GM19395 (cell line): ENCODE measurements around the gene DGUOK.

Experiments
- ATAC-seq: cut with Tn5 transposase; IDR thresholded peaks from one replicate; pipeline ENCODE4 v1.9.1; 2021; ENCODE audit warnings: mild to moderate bottlenecking, moderate library complexity; ENCODE audit not compliant: unreplicated experiment

Gene DGUOK

DNA sequence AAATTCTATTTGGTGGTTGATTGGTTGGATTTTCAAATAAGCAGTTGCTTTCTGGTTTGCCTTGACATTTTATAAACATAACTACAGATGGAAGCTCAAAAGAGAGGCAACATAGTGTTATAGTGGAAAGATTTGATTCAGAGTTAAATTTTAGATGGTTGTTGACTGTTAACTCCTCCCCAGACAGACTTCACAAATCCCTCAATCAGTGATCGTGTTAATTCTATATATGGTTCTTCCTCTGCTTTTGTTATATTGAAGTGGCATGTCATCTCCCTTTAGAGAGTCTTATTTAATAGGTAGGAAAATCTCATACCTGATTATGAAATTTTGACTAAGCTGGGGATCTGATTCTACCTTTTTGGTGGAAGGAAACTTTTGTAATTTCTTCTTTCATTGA lies 19.5 kb downstream of the DGUOK start:
- ATAC-seq = no peak

DNA sequence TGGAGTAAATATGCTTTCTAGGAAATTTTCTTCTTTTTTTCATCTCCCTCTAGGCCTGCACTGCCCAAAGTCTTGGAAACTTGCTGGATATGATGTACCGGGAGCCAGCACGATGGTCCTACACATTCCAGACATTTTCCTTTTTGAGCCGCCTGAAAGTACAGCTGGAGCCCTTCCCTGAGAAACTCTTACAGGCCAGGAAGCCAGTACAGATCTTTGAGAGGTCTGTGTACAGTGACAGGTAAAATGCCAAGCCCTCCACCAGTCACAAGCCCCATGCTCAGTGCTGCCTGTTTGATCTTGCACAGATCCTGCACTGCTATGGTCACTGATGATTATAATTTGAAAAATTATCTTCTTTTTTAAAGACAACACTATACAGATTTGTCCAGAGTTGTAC lies 20.0 kb downstream of the DGUOK start:
- no peak for ATAC-seq

DNA sequence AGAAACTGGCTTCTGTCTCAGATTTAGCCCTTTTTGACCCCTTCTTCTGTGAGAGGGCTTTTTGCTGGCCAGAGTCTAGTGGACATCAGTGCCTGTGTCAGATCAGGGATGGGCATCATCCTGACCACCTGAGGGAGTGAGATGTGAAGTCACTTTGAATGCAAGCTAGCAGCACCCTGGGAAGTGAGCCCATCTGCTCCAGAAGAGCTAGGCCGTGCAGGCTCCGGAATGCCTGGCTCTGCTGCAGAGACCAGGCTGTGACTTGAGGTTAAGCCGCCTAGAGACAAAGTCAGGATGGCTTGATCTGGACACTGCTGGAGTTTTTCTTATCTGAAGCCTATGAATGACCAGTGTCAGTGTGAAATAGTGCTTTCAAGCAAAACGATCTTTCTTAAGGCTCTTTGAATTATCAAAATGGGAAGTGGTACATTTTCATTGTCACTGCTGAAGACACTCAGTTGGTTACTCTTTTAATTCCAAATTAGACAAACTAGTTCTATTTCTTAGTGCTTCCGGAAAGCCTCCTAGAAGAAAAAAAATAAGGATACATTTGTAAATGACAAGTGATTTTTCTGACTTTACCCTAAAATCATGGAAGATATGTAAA lies 20.8 kb downstream of the DGUOK start:
- ATAC-seq = no peak

DNA sequence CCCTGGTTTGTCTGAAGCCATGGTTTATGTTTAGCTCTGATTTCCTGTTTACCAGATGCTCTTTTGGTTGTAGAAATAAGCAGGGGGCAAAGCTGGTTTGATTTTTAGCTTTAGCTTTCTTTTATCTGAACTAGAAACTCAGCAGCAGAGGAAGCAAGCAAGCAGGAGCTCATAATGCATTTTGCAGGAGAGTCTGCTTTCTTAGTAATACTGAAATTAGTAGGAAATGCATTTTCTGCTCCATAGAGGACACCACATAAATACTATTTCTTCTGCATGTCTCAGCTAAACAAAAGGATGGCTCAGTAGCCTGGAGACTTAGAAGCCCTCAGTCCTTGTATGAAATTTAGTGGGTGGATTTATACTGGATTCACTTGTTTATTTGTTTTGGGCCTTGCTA lies 23.1 kb downstream of the DGUOK start:
- no peak for ATAC-seq

DNA sequence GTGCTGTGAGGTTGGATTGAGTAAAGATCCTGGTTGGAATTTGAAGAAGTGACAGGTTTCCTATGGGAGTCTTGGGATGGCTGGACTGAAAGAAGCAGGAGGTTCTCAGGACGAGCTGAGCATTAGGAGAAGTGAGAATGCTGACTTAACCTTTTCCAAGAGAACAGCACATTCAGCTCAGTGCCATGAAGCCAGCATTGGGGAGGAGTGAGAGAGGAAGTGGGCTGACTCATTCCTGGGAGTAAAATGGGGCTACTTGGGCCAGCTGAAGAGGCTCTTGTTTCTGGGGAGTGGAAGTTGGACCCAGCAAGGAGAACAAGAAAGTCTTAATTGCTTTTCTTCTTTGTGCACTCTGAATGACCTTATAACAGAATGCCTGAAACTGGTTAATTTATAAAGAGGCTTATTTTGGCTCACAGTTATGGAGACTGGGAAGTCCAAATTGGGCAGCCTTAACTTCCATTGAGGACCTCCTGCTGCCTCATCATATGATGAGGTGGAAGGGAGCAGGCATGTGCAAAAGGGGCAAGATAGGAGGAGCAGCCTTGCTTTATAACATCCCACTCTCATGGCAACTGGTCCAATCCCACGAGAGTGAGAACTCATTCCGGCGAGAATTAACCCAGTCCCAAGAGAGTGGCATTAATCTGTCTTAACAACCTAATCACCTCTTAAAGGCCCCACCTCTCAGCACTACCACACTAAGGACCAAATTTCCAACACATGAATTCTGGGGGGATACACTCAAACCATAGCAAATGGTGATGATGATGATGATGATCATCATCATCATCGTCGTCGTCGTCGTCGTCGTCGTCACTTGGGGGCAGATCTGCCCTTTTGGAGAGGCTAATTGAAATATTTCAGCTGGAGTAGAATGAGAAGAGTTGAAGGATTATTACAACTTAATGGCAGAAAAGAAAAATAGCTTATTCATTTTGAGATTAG lies 26.1 kb downstream of the DGUOK start:
- no peak for ATAC-seq

DNA sequence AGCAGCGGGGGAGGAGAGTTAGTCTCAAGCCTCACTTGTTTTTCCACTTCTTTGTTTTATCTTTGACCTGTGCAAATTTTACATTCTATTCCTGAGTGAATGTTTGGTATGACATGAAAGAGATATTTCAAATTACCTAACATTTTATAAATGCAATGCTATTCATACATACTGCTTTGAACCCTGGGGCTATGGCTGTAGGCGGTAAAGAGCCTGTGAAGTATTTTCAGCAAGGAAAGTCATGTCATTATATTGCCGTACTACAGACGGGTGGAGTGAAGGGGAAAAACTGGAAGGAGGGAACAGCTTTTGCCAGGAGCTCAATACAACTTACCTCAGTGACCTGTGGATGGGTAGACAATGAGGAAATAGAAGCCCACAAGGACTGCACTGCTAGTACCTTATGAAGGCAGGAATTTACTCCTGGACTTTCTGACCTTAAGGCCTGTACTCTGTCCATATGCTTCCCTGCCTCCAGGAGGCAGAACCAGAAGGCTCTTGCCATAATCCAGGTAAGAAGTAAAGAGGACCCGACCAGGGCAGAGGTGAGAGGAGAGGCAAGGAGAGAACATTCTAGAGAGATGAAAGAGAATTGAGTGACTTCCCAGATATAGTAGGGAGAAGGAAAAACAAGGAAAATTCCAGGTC lies 29.7 kb downstream of the DGUOK start:
- no peak for ATAC-seq

DNA sequence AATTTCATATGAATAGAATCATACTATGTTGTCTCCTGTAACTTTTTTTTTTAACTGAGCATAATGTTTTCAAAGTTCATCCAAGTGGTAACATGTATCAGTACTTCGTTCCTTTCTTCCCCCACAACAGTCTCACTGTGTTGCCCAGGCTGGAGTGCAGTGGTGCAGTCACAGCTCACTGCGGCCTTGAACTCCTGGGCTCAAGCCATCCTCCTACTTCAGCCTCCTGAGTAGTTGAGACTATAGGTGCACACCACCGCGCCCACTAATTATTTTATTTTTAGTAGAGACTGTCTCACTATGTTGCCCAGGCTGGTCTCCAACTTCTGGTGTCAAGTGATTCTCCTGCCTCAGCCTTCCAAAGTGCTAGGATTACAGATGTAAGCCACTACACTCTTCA lies 34.6 kb downstream of the DGUOK start:
- no peak for ATAC-seq

DNA sequence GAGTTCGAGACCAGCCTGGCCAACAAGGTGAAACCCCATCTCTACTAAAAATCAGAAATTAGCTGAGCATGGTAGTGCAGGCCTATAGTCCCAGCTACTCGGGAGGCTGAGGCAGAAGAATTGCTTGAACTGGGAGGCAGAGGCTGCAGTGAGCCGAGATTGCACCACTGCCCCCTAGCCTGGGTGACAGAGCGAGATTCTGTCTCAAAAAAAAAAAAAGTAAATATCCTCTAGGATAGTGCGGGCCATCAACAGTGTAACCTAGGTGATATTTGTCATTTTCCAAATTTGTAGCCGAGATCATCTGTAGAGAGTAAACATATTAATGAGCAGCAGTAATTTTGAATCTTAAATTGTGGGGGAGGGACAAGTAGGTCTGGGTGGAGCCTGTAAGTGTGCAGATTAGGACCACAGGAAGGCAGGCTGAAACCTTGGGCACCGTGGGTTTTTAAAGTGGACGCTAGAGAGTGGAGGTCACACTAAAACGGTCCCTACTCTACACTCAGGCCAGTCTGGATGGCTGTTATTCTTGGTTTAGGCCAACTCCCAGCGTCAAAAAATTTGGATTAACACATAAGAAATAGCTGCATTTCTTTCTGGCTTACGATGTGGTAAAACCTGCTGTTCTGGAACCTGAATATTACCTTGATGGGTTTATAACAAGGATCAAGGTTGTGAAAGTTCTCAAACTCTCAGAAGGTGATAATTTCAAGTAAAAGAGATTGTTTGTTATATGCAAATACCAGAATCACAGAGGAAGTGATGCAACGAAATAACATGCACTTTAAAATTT lies 35.3 kb downstream of the DGUOK start:
- ATAC-seq = no peak

DNA sequence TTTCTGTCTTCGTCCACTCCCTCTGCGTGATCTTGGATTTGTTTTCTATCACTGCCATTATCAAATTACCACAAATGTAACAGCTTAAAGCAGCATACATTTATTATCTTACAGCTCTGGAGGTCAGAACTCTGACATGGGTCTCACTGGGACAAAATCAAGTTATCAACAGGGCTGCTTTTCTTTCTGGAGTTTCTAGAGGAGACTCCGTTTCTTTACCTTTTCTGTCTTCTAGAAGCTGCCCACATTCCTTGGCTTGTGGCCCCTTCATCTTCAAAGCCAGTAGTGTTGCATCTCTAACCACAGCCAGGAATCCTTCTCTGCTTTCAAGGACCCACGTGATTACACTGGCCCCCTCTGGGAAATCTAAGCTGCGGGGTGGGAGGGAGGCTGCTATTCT lies 36.1 kb downstream of the DGUOK start:
- no peak for ATAC-seq

DNA sequence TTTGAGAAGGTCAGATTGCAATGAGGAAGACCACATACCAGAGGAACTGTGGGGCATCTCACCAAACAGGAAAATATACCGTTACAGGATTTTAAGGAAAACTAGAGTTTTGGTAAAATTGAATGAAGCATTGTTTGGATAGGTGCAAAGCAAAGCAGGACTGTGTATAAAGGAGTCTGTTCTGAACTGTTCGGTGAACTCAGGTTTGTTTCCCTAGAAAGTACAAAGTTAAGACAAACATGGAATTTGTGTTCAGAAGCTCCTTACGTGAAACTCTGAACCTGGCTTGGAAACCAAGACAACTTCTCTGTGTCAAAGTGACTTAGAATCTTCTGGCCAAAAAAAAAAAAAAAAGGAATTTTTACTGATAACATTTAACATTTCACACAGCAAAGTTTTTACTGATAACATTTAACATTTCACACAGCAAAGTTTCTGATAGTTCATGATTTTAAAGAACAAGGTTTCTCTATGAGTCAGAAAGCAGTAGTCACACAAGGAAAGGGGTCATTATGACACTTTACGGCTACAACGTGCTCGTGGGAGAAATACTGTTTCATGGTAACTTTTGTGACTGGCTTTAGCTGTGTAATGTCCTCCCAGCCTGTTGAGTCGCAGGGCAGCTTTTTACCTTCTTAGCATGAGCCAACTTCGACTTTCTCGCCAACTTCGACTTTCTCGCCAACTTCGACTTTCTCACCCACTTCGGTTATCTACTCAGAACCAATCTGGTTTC lies 36.9 kb downstream of the DGUOK start:
- peak; percentile 63 for ATAC-seq

DNA sequence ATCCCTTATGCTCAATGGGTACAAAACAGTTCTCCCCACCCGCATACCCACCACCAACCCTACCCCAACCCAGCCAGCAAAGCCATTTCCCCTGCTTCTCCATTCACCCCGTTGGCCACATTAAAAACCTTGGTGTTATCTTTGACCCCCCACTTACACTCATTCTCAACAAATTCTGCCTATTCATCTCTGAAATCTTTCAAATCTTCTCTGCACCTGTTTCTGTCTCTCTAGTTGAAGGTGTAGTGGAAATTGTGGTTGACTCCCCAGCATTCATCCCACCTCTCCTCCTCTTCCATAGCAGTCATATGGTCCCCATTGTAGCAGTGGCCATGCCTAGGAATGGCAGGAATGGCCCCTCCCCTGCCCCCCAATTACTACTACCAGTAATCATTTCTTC lies 37.5 kb downstream of the DGUOK start:
- ATAC-seq = no peak

DNA sequence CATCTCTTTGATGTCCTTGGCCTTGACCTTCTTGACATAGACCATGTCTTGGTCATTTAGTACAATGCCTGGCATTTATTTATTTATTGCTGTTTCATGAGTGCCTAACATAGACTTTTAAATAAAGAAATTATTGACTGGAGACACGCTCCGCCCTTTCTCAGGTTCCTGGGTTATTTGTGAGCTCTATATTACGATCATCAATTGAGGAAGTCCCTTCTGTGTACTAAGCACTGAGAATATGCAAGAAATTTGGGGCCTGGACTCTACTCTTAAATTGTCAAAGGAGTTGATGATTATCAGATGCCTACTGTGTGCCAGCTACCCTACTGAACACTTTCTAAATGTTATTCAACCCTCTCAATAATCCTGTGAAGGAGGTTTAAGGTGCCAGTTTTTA lies 38.4 kb downstream of the DGUOK start:
- no peak for ATAC-seq

DNA sequence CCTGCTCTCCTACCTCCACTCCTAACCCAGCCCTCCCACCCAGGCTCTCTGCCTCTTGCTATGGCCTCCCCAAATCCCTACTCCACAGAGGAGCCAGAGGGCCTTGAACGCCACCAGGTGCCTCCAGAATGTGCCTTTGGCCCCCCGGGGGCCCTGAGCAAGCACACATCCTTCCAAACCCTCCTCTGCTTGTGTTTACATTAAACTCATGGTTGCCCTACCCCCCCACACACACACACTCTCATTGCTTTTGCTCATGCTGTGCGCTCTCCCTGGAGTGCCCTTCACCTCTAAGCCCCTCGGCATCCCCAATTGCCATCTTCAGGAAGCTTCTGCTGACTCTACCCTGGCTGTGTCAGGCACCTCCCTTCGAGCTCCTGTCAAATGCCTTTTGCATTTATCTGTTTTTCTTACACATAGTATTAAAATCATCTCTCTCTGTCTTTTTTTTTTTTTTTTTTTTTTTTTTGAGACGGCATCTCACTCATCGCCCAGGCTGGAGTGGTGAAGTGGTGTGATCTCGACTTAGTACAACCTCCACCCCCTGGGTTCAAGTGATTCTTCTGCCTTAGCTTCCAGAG lies 41.8 kb downstream of the DGUOK start:
- no peak for ATAC-seq

DNA sequence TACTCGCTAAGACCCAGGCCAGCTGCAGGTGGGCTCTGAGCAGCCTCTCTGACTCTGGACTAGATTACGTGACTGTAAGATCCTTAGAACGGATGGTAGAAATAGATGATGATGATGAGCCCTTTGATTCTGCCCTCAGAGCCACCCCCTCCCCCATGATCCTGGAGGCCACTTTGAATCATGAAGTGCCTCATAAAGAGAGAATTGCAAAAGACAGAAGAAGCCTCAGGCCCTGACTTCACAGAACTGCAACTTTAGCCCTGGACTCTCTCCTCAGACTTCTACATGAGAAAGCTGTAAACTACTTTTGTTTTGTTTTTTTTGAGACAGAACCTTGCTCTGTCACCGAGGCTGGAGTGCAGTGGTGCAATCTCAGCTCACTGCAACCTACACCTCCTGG lies 42.7 kb downstream of the DGUOK start:
- no peak for ATAC-seq

DNA sequence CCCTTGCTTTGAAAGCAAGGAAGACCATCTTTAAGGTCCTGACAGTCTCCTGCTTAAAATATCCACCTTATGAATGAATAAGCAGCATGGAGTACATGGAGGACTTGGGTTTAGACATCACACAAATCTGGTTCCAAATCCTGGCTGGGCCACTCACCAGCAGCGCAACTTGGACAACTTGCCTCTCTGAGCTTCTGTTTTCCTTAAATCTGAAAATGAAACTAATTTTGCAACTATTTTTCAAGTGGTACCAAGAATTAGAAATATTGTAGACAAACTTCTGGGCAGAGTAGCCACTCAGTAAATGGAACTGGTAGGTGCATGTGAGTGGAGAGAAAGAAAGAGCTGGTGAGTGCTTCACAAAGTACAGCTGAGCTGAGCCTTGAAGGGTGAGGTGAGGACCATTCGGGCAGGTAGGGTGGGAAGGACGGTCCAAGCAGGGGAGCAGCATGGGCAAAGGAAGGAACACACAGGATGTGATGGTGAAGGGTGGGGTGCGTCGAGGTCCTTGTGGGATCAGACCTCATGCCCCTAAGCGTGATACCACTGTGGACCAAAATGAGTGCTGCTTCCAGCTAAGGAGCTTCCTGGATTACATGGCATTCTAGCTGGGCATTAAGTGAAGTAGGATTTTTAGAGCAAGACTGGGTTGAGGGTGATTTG lies 43.6 kb downstream of the DGUOK start:
- ATAC-seq = no peak

DNA sequence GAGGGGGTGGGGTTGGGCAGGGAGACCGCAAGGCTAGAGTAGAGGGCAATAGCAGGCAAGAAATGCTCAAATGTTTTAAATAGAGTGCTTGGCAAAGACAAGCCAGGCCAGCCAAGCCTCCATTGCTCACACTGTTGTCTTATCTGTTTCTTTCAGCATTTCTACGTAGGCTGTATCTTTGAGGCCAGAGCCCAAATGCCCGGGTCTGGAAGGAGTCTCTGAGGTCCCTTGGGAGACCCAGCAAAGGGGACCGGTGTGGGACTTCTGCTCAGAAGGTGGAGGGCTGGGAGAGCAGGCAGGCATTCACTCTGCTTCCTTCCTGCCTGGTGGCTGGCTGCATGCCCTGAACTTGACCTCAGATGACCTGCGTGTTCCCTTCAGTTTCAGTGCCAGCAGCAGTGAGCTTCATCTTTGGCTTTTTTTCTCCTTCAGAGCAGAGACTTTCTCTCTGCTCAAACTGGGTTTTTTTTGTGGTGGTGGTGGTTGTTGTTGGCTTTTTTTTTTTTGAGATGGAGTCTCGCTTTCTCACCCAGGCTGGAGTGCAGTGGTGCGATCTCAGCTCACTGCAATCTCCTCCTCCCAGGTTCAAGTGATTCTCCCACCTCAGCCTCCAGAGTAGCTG lies 44.3 kb downstream of the DGUOK start:
- ATAC-seq = peak; percentile 78

DNA sequence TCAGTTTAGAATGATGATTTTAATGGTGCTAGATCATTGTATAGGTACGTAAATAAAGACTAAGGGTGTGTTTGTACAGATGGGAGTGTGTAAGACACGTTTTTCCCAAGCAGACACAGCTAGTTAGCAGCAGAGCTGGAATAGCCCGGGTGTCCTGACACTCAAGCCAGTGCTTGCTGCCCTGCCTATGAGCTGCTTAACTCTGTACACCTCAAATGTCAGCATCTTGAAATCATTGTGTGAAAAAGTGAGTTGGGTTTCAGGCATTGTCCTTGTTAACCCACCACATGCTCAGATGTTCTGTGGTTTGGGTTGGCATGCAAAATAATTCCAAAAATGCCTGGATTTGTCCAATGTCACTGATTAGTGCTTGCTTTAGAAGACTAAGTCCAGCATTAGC lies 45.0 kb downstream of the DGUOK start:
- no peak for ATAC-seq

DNA sequence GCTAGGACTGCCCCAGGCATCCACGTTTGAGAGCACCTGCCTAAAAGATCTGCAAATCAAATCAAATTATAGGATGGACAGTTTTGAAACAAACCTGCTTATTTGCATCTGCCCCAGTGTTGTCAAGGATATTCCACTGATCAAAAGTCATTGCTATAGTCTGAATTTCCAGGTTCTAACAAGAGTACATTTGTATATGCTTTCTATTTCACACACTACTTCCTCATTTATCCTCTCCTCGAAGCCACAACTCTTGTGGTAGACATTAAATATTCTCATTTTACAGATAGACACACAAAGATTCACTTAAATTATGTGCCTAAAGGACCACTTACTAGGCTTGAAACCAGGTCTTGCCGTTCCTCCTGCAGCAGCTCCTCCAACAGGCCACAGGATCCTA lies 46.2 kb downstream of the DGUOK start:
- ATAC-seq = peak; percentile 45

DNA sequence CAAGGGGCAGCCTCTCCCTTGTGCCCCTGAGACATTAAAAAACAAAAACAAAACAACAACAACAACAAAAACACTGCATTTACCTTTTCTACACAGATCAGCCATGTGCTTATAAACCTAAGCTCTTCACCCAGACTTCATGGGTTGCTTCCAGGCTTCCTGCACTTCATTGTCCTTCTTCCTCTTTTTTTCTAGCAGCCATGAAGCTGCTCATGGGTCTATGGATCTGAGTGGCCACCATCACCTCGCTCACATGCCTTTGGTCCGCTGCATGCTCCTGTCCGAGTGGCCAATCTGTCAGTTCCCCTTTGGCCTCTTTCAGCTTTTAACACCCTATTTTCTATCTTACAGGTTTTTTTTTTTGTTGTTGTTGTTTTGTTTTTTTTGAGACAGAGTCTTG lies 49.1 kb downstream of the DGUOK start:
- ATAC-seq = no peak
